Left lobe of liver (tissue), 2 donors: ENCODE data around the gene BRSK2. TPM values are rescaled to one million over a fixed set of nuclear protein-coding genes. Genes with fewer than 3 reads are reported as not detected.
"Not testable (repeated sequence)": the region's sequence is repeated elsewhere in the genome, so short reads cannot be mapped to it uniquely, and the experiment has no call there.

ENCODE experiments used
- ATAC-seq: fragments of 200-7000 bp; cut with Tn5 transposase; one replicate; pipeline ENCODE4 v1.9.1; 2020; ENCODE audit warnings: mild to moderate bottlenecking, moderate library complexity
- DNase-seq: peaks from one replicate; pipeline ENCODE4 v3.0.0-alpha.2; 2020; ENCODE audit warnings: low spot score
- total RNA-seq: library from RNA; stranded (reverse); gene quantifications from one replicate; pipeline ENCODE4 v1.2.1, GENCODE V29; 2021
- donor health status: DM: no; HTN: no; CAD: no; lungs with moderate emphysema.
- donor health status: DM: no; HTN: yes; CAD: no.

Gene BRSK2
- 0.18 TPM for total RNA-seq

DNA sequence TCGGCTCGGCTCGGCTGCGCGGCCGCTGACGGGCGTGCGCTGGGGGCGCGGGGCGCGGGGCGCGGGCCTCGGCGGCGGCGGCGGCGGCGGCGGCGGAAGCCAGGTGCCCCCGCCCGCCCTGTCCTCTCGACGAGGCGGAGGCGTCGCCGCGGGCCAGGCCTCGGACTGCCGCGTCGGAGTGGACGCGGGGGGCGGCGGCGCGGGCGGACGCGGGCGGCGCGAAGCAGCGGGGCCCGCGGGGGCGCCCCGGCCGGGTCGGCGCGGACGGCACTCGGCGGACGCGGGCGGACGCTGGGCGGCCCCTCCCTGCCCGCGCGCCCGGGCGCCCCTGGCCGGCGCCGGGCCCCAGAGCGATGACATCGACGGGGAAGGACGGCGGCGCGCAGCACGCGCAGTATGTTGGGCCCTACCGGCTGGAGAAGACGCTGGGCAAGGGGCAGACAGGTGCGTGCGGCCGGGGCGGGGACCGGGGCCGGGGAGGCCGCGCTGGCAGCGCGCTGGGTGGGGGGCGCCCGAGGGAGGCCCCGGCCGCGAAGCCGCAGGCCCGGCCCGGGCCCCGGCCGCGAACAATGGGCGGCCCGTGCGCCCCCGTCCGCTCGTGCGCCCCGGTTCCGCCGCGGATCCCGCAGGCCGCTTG is at the start of gene BRSK2:
Gene BRSK2 (plus strand): TSS at position 3 of the 637 bp plus-strand sequence. CDS start 351 bp downstream, at position 354.
- ATAC-seq = no peak

DNA sequence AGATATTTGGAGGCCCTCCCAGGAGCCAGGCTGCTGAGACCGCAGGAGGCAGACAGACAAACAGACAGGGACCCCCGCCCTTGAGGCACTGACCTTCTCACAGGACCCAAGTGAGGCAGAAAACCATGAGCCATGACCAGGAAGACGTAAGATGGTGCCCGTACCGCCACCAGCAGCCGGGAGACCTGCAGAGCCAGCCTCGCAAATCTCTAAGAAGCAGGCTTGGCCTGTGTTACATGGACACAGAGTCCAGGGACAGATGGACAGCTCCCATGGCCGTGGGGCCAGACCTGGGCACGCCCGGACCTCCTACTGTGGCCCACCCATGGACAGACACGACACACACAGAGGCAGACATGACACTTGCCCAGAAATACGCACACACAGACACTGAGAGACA is 49.6 kb upstream of the BRSK2 start:
- DNase-seq (peak; percentile 36), ATAC-seq (no peak)

More for the DNA sequence above, at the start of gene BRSK2:
- no peak for DNase-seq

GRCh38 chr11:1341226-1341625 is 48.5 kb upstream of the BRSK2 start:
- ATAC-seq = not testable (repeated sequence)
- peak; percentile 33 for DNase-seq

GRCh38 chr11:1341928-1342524 is 47.7 kb upstream of the BRSK2 start:
- ATAC-seq (no peak), DNase-seq (peak; percentile 19)

DNA sequence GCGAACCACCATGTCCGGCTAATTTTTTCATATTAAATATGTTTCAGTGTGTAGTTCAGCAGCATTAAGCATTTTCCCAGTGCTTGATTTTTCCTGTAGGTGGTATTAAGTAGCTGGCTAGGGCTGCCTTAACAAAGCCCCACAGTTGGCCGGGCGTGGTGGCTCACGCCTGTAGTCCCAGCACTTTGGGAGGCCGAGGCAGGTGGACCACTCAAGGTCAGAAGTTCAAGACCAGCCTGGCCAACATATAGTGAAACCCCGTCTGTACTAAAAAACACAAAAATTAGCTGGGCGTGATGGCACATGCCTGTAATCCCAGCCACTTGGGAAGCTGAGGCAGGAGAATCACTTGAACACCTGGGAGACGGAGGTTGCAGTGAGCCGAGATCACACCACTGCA is 46.8 kb upstream of the BRSK2 start:
- ATAC-seq (no peak), DNase-seq (peak; percentile 22)

GRCh38 chr11:1343391-1344055 is 46.2 kb upstream of the BRSK2 start:
- DNase-seq (peak; percentile 33), ATAC-seq (no peak)

- DNase-seq (peak; percentile 38), ATAC-seq (no peak)
Observed at GRCh38 chr11:1344056-1344635, 45.6 kb upstream of the BRSK2 start.

- DNase-seq (peak; percentile 30), ATAC-seq (no peak)
Observed at GRCh38 chr11:1345737-1346513, 43.8 kb upstream of the BRSK2 start.

- DNase-seq (no peak), ATAC-seq (no peak)
Observed at GRCh38 chr11:1346669-1347390, 42.9 kb upstream of the BRSK2 start.

DNA sequence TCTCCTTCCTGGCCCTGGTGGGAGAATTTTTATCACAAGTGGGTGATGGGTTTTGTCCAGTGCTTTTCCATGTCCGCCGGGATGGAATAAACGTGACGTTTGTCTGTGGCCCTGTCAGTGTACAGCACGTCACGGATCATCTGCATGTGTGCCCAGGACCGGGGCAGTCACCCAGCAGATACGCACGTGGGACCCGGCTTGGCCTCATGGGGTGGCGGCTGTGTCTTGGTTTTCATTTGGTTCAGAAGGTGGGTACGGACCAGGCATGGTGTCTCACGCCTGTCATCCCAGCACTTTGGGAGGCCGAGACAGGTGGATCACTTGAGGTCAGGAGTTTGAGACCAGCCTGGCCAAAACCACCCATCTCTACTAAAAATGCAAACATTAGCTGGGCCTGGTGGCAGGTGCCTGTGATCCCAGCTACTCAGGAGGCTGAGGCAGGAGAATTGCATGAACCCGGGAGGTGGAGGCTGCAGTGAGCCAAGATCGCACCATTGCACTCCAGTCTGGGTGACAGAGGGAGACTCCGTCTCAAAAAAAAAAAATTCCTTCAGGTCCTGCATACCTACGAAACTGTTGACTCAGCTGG is 42.2 kb upstream of the BRSK2 start:
- ATAC-seq, DNase-seq: not testable (repeated sequence)

DNA sequence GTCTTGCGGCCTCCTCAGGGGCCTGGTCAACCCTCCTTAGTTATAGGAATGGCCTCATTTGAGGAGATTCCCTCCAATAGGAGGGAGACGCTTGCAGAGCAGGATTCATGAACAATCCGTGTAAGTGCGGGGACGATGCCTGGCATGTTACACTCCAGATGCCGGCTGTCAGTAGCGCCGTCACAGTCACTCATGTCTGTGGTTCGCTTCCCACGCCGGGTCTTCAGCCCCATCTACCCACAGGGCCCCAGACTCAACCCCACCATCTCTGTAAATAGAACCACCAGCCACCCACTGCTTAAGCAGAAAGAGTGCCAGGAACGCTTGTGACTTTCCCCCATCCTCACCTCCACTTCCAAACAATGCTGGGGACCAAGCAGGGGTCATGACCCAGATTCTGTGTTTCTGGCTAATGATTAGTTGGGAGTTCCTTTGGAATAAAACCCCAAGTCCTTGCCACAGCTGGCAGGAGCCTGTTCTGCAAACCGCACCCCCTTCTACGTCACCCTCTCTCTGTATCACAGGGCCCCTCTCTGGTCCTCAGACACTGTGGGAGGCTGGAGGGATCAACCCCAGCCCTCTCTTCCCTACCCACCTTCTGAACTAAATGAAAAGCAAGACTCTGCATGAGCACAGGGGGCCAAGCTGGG is 41.5 kb upstream of the BRSK2 start:
- no peak for DNase-seq
- no peak for ATAC-seq

DNA sequence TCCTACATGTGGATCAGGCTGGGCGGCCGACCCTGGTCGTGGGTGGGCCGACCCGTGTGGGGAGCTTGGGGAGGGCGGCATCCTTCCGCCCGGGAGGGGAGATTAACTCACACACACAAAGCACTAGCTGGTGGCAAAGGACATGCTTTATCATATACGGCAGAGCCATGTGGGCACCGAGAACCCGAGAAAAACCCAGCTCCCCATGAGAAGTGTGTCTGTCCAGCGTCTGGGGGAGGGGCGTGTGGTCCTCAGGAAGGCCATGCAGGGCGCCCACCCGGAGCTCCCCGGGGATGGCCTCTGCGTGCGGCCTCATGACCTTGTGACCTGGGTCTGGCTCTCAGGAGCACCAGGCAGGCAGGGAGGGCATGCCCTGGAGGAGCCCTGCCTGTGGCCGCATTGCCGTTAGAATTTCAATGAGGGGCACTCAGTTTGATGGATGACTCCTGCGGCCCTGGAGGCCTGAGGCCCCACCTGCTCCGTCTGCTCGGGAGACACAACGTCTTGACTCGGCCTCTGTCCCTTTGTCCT is 40.9 kb upstream of the BRSK2 start:
- ATAC-seq = no peak
- no peak for DNase-seq

DNA sequence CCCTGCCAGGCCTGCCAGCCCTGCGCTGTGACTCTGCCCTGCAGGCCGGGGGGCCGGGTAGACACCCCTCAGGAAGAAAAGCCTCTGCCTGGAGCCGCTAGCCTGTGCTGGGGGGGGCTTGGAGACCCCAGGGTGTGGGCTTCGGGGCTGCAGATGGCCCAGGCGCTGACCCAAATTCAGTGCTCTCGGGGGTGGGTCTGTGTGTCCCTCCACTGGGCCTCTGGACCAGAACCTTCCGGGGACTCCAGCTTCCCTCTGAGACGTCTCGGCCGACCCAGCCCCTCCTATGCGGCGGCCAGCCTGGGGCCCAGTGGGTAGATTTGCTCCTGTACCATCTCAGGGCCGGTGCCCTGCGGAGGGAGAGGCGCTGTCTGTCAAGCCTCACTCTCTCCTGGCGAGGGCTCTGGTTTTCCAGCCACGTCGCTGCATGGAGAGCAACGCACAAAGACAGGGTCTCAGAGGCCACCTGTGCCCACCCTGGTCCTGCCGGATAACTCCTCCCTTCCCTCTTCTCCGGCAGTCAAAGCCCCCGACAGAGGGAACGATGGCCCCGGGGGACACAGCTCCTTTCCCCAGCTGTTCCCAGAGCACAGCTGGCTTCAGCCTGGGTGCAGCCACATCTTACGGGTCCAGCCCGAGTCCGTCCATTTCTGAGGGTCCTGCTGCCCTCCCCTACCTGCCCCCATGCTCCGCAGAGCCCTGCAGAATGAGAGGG is 40.2 kb upstream of the BRSK2 start:
- no peak for ATAC-seq
- DNase-seq = no peak

GRCh38 chr11:1350086-1350725 is 39.5 kb upstream of the BRSK2 start:
- DNase-seq = no peak
- no peak for ATAC-seq

- ATAC-seq (no peak), DNase-seq (no peak)
Observed at GRCh38 chr11:1351278-1351937, 38.3 kb upstream of the BRSK2 start.

DNA sequence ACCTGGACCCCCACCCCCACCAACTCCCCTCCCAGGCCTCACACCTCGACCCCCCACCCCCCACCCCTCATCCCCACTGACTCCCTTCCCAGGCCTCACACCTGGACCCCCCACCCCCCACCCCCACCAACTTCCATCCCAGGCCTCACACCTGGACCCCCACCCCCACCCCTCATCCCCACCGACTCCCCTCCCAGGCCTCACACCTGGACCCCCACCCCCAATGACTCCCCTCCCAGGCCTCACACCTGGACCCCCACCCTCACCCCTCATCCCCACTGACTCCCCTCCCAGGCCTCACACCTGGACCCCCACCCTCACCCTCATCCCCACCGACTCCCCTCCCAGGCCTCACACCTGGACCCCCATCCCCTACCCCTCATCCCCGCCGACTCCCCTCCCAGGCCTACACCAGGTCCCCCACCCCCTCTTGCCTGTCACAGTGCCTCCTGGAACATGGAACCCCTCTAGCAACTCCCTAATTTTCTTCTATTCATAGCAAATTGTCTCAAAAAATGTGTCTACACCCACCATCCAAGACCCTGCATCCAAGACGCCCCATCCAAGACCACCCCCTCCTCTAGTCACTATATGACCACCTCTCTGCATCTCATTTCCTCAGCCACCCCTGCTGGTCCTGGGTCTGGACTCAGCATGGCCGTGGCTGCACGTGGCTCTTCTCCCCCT is 36.9 kb upstream of the BRSK2 start:
- no peak for DNase-seq
- ATAC-seq = no peak
